SHP77 treated with DMSO at 0.1 percent for 48 hours (cell line): ENCODE measurements around the gene SARNP.

ENCODE experiments used
- DNase-seq: peaks from one replicate; lab custom pipeline; 2025; lab: John Stamatoyannopoulos, UW

Gene SARNP

DNA sequence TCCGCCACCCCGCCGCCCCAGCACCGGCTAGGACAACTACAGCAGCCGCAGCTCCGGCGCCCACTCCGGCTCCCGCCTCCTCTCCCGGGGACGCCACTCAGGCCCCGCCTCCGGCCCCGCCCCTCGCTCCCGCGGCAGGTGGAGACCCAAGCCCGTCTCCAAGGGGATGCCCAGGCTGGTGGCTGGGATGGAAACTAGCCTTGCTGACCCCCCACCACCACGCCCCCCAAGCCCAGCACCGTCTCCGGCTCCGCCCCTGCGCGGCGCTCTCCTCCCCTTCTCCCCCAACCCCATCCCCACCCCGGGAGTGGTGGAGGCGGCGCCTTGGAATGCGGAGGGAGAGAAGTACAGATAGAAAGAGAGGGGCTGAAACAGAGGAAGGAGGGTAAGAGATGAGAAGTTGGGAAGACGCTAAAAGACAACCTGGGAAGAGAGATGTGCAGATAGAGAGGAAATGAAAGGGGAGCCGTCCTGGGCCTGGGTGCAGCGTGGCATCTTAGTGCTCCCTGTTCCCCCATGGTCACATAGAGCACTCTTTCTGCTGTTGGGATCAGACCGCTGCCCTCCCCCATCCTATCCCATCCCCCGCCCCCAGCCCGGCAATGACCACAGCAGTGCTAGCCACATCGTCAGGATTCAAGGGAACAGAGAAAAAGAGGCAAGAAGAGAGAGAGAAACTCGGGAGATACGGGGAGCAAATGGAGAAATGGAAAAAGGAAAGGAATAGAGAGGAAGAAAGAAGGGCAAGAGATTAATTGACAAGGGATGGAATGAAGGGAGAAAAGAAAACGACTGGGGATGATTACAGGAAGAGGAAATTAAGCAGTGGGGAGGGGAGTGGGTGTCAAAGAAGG, 109.5 kb downstream of the SARNP start, which contains the start of gene ITGA7:
Gene ITGA7 (minus strand): TSS at position 64 of the 854 bp plus-strand sequence. CDS start 222 bp downstream, outside the sequence.
- DNase-seq = peak; percentile 7
